HG02870 (cell line): Measurements from ENCODE around the gene EXD3.
"Not testable (repeated sequence)": the region's sequence is repeated elsewhere in the genome, so short reads cannot be mapped to it uniquely, and the experiment has no call there.

Experiments
- ATAC-seq: cut with Tn5 transposase; IDR thresholded peaks from one replicate; pipeline ENCODE4 v1.9.1; 2021; ENCODE audit warnings: mild to moderate bottlenecking, moderate library complexity; ENCODE audit not compliant: unreplicated experiment

The EXD3 gene

DNA sequence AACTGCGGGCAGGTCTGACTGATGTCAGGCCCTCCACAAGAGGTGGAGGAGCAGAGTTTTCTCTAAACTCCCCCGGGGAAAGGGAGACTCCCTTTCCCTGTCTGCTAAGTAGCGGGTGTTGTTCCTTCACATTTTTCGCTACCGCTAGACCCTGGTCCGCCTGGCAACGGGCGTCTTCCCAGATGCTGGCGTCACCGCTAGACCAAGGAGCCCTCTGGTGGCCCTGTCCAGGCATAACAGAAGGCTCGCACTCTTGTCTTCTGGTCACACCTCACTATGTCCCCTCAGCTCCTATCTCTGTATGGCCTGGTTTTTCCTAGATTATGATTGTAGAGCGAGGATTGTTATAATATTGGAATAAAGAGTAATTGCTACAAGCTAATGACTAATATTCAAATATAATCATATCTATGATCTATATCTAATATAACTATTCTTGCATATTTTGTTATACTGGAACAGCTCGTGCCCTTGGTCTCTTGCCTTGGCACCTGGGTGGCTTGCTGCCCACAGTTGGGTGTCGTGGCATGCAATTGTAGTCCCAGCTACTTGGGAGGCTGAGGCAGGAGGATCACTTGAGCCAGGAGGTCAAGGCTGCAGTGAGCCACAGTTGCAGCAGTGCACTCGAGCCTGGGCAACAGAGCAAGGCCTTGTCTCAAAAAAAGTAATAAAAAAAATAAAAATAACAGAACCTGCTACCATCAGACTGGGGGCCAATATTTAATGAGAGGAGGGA lies 160.6 kb downstream of the EXD3 start:
- ATAC-seq: not testable (repeated sequence)
